T-helper 2 cell (primary cell): ENCODE measurements around the gene FYN.
A peak's percentile ranks its signal among the peaks of the same experiment; 100 is the strongest.

ENCODE experiments used
- DNase-seq, 5 experiments: peaks; one replicate each; pipeline versions ENCODE4 v3.0.0 to v3.0.0-alpha.2; 2012 to 2022

FYN gene

DNA sequence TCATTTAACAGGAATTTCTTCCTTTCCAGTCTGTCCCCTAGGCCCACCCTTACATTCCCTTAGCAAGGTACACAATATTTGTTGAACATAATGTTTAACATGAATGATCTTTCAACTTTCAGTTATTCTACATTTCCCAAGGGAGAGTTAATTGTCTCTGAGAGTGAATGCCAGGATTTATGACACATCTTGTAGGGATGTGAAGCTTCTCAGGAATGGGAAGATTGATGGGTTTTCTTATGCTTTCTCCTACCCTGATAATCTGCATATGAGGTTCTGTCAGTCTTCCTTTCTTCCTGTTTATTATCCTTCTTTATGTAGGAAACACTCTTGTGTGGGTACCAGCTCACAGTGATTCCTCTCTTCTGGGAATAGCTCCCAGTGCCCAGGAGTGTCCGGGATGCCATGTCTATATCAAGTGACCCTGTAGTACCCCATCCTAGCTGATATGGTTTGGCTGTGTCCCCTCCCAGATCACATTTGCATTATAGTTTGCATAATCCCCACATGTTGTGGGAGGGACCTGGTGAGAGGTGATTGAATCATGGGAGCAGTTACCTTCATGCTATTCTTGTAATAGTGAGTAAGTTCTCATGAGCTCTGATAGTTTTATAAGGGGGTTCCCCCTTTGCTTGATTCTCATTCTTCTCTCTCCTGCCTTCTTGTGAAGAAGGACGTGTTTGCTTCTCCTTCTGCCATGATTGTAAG is 7.1 kb upstream of the FYN start:
- no peak for DNase-seq

DNA sequence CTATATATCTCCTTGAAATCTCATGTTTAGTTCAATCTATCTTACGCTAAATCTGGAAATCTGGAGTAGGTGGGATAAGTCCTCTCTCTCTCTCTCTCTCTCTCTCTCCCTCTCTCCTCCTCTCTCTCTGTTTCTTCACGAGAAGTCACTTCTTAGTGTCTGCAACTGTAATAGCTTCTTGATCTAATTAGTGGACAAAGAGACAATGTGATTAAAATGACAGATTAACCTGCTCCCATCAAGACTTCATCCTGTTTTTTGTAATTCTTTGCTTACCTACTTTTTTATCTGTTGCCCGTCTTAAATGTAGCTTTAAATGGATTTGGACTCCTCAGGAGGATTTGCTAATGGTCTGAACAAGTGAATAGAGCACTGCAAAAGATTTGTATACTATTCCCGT is 2.5 kb upstream of the FYN start:
- DNase-seq: no peak

- peak in 4 of 5 experiments; percentile 19 to 85 (median 56) for DNase-seq
Measured at GRCh38 chr6:111874025-111874415, 768 bp upstream of the FYN start.

- DNase-seq: peak; percentile 46 to 69 (median 55)
Measured at GRCh38 chr6:111872401-111873177, 663 bp downstream of the FYN start.

DNA sequence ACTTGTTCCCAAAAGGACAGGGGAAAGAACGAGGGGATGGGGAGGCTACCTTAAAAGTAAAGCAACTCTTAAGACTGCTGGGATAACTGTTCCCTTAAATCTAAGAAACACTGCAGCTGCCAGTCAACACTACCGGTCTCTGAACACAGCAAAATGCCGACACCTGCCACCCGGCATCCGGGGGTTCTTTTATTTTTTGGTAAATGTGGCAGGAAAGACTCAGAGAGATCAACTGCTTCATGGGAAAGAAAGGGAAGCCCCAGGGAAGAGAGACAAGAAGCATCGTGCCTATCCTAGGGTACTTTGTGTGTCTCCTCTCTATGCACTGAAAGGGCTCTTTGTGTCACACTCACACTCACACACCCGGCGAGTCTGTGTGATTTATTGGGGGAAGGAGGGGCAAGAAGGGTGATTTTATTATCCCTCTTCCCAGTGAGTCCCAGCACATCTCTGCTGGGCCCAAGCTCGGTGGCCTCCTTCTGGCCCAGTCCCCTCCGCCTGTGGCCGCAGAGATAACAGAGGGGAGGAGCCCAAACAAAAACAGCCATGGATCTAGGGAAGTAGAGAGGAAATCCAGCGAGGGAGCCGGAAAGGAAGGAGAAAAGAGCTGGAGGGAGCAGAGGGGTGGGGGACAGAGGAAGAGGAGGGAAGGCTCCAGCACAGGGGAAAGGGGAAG is 1.4 kb downstream of the FYN start:
- DNase-seq: peak in 1 of 5 experiments; percentile 44

GRCh38 chr6:111871207-111871606 is 2.0 kb downstream of the FYN start:
- DNase-seq: peak in 3 of 5 experiments; percentile 15 to 81 (median 50)

DNA sequence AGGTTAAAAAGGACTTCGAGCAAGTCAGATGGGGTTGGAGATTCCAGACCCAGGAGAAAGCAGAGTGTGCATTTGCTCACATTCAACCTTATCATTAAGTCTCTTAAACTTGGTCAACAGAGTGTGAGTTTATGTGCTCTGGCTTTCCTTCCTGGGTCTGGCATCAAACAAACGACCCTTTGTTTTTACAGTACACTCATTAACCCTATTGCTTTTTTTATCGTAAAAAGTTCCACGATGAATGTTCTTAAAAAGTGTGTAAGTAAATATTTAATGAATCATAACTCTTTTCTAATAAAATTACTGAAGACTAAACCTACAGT is 2.5 kb downstream of the FYN start:
- no peak for DNase-seq

DNA sequence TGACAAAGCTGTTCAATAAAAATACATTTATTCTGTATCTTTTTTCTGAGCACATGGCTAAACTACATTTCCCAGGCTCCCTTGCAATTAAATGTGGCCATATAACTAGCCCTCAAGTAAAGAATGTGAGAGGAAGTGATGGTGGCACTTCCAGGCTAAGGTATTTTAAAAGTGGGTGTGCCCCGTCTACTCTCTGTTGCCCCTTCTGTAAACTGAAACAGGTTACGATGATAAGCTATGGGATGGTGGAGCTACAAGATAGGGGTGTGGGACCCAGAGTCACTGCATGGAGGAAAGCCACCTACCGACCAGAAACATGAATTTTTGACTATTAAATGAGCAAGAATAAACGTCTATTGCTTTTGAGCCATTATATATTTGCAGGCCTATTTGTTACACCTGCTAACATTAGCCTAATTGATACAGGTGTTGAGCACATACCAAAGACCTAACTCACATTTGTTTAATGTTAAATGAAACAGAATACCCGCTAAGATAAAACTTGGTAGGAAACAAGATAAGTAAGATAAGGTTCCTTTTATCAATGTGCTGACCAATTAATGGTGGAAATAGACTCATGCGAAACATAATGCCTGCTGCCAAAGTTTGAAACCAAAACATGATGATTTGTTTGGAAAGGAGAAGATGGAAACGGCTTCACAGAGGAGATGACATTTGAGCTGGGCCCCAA is 3.1 kb downstream of the FYN start:
- DNase-seq: peak in 2 of 5 experiments; percentile 38 to 75

GRCh38 chr6:111866857-111867256 is 6.4 kb downstream of the FYN start:
- no peak for DNase-seq

DNA sequence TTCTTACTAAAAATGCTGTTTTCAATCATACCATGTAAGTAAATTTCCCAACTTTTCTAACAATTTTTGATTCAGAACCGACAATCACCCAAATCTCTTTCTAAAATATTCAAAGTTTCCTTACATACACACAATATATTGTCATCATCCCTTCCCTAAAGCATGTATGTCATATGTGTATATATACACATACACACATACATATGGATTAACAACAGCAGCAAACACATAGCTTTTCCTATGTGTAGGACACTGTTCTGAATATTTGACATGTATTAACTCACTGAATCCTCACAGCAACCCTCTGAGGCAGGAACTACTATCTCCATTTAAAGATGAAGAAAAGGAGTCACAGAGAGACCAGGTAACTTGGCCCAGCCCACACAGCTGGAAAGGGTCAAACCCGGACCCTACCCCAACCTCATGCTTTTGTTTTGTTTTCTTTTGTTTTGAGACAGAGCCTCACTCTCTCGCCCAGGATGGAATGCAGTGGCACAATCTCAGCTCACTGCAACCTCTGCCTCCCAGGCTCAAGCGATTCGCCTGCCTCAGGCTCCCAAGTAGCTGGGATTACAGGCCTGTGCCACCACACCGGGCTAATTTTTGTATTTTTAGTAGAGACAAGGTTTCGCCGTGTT is 7.2 kb downstream of the FYN start:
- DNase-seq: no peak

DNA sequence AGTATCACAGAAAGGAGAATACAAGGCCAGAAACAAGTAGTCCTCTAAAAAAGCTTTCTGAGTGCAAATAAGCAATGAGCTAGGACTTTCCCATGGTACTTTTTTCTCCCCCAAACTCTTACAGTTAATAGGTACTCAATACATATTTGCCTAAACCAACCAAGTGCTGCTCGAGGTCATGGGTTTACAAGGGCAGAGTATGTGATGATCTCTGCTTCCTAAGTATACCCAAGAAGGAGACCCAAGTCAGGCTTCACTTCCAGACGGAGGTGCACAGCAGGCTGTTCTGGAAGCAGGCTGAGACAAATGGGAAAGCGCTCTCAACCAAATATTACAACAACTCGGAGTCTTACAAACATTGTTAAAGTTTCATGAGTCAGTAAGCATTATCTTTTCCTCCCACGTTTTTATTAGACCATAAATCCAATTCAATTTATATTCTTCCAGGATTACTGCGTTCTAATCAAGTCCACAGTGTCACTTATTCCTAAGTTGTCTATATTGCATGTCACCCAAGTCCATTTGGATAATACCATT is 8.1 kb downstream of the FYN start:
- DNase-seq: no peak

DNA sequence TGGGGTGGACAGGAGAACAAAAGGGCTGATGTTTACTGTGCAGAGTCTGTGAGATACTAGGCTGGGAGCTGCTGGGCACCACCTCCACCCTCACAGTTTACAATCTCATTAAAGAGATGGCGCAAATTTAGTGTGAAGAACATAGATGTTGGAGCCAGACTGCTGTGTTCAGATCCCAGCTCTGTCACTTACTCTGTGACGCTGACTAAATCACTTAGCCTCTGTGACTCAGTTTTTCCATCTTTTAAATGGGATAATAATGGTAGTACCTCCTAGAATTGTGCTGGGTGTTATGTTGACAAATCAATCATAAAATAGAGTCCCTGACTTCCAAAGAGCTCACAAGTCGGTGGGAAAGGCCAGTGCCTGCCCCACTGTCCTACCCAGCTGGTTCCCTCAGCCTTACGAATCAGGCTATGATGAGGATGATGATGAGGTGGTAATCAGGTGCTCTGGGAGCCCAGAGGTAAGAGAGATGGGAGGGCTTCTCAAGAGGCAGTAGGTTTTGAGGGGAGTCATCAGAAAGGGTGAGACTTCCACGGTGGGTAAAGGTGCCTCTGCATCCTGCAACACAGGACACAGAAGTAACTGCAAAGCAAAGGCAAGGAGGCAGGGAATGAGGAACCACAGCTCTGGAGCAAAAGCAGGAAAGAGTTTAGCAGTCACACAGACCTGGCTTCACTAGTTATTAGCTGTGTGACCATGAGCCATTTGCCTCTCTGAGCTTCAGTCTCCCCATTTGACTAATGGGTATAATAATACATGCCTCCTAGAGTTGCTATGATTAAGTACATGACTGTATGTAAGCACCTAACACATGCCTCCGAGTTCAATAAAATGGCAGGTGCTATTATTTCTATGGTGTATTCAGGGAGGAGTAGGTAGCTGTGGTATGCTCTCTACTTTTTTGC is 8.9 kb downstream of the FYN start:
- no peak for DNase-seq

- DNase-seq: no peak
Measured at GRCh38 chr6:111862741-111863140, 10.5 kb downstream of the FYN start.

GRCh38 chr6:111862314-111862713 is 10.9 kb downstream of the FYN start:
- DNase-seq: no peak

- peak in 1 of 5 experiments; percentile 73 for DNase-seq
Measured at GRCh38 chr6:111861431-111861885, 11.8 kb downstream of the FYN start.

- no peak for DNase-seq
Measured at GRCh38 chr6:111858347-111858746, 14.9 kb downstream of the FYN start.

- DNase-seq: no peak
Measured at GRCh38 chr6:111857674-111858337, 15.4 kb downstream of the FYN start.

GRCh38 chr6:111855753-111856152 is 17.5 kb downstream of the FYN start:
- DNase-seq: no peak

GRCh38 chr6:111854683-111855082 is 18.6 kb downstream of the FYN start:
- DNase-seq: no peak

GRCh38 chr6:111852725-111853124 is 20.5 kb downstream of the FYN start:
- no peak for DNase-seq
